NCI-H2029 (cell line): ENCODE data around the gene KCNE3.
"Not testable (repeated sequence)": the region's sequence is repeated elsewhere in the genome, so short reads cannot be mapped to it uniquely, and the experiment has no call there.

Source experiments
- DNase-seq: peaks from one replicate; lab custom pipeline; 2025; lab: John Stamatoyannopoulos, UW

Gene KCNE3

DNA sequence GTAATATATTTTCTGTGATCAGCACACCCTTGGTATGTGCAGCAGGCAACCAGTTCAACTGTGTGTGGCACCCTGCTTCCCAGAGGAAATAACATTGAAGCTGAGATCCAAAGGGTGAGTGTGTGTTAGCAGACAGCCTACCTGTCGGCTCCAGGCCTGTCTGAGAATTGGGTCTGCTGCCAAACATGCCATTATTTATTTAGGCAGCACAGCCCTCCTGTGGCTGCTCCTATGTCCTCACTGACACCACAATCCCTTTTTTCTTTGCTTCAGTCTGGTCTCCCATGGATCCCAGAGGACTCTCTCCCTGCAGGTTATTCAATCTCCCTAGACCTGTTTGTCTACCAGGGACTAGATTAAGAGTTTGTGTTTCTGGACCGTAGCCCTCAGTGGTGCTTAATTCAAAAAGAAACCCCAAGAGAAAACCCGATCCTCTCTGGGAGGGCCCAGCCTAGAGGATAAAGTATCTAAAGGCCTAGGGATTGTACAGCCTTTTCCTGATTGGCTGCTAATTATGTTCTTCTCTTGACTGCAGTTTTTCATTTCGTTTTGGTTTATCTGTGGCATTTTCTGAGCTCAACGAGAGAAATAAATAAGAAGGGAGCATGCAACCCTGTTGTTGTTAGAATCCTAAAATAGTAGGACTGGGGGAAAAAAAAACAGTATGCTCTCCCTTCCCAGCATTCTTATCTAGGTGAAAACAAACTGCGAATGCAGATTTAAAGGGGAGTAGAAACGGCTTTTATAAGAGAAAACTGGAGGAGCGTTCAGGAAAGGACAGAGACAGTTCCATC is 24.1 kb downstream of the KCNE3 start:
- peak; percentile 92 for DNase-seq

DNA sequence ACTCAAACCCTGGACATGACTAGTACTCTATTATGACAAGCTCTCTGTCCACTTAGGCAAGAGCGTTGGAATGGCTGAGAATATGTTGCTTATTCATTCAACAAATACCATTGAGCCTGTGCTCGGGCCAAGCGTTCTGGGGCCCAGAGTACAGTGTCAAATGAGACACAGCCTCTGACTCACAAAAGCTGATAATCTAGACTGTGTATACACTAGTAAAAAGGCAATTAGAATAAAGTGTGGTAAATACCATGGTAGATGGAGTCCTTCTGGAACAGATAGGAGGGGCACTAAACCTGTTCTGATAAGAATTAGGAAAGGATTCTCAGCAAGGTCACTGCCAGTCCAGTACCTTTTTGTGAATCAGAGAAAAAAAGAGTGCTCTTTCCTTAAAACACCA is 24.7 kb downstream of the KCNE3 start:
- no peak for DNase-seq

DNA sequence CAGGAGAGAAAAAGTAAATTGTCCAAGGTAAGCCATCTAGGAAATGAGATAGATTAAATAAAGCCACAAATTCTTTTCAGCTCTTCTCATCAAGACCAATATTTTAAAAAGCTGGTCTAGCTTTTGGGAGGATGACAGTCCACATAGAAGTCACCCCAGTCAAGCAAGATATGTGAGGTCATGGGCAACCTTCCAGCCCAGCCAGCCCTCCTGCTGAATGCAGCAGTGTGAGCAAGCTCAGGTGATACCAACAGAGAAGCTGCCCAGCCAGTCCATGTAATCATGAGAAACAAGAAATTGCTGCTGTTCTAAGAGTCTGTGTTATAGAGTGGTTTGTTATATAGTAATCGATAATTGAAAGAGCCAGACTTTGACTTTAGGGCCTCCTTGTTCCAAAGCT is 28.7 kb downstream of the KCNE3 start:
- no peak for DNase-seq

DNA sequence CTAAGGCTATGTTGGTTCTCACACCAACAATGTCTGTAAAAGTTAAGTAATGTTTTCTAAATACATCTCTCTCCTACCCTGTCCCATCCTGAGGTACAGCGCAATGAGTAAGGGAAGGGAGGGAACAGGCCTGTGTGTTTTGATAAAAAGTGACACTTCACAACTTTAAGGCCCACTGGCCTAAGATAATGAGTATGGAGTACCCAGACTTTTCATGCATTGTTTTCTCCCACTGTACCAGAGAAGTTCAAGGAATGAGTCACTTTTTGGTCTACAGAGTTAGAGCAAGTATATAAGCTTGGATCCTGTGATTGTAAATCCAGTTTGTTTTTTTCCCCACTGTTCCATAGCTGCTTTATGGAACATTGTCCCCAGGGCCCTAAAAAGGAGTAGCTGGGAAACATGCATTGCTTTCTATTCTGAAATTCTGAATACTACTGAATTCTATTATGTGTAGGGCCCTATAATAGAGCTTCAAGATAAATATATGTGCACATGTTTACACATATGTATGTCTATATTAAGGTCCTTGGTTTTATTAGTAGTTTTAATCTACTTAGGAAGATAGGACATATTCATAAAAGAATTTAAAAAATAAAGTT is 29.8 kb downstream of the KCNE3 start:
- no peak for DNase-seq

DNA sequence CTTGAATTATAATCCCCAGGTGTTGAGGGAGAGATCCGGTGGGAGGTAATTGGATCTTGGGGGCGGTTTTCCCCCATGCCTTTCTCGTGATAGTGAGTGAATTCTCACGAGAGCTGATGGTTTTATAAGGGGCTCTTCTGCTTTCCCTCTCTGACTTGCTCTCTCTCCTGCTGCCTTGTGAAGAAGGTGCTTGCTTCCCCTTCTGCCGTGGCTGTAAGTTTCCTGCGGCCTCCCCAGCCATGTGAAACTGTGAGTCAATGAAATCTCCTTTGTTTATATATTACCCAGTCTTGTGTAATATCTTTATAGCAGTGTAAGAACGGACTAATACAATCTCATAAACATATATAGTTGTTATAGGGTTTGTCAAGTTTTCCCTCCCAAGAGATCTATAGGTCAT is 32.8 kb downstream of the KCNE3 start:
- no peak for DNase-seq

DNA sequence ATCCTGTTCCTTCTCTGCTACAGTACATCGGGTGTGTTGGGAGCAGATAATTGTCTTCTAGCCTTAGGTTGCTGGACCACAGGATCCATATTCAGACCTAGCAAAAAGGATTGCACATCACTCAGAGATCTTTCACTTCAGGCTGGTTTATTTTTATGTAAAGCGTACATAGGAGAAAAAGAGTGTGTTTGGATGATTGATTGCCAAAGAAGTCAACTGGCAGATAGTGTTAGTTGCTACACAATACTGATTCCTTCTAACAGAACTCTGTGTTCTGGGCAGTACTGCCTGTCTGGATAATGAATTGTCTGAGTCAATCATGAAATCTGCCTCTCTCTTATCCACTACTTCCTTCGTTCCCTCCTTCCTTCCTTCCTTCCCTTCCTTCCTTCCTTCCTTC is 38.1 kb downstream of the KCNE3 start:
- no peak for DNase-seq

DNA sequence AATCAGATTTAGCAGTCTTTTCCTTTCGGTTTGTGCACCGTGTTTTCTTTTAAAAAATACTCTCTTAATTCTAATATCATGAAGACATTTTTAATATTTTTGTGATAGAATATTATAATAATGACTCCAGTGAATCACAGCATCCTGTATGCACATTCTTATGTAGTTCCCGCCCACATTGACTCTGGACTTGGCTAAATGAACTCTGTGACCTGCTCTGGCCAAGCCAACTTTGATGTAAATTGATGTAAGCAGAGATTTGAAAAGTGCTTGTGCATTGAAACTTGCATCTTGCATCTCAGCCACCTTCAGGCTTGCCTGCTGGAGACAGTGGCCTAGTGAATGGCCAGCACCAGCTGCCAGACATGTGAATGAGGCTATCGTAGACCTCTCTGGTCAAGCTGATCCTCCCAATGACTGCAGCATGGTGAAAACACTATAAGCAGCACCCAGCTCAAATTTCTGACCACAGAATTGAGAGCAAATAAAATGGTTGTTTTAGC is 39.9 kb downstream of the KCNE3 start:
- DNase-seq: no peak

DNA sequence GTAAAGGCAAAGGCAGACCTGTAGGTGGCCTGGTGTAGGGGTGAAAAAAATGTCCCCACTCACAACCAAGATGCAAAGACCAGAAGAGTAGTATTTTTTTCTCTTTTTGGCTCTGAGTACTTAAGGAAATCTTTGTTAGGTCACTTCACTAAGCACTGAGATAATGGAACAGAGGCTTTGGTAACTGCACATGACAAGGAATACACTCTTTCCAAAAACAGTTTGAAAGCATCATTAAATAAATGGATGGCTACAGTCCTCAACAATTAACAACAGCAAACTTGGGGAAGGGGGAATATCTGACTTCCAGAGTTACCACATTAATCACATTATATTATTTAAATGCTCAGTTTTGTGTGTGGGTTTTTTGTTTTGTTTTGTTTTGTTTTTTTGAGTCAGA is 42.2 kb downstream of the KCNE3 start:
- no peak for DNase-seq

DNA sequence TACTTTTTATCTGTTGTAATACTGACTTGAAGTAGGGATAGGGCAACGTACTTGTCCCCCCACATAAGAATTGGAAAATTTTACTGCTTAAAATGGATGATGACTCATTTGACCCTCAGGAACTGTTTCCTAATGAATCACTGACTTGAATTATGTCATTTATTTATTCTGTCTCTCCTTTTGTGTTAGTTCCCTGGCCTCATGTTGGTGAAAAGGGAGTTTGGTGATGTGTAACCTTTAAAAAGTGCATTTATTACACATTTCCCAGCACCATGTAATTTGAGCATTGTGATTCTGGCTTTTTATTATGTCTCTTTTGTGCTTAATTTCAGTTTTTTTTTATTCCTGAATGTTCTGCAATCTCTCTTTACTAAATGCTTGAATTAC is 48.8 kb downstream of the KCNE3 start:
- DNase-seq: peak; percentile 53

DNA sequence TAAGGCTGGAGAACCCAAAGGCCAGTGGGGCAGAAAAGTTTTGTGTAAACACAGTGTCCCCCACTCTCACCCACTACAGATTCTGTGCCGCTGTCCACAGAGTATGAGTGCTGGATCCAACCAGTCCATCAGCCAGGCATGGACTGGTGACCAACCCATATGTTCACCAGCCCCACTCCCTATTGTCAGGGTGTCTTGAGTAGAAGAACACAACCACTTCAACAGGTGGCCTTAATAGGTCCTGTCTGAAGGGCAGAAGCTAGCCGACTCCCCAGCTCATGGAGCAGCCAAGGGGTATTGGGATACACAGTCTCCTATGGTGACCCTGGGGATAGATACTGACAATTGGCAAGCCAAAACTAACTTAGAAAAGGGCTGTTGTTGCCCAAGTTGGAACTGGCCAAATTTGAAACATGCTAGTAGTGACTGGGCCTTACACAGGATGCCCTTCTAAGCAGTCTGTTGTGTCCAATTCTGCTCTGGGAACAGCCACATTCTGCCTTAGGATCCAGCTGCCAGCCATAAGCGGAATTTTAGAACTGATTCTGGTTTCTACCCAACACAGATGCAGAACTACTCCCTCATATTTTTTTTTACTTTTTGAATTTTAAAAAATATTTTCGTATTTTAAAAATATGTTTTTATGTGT is 49.4 kb downstream of the KCNE3 start:
- no peak for DNase-seq

DNA sequence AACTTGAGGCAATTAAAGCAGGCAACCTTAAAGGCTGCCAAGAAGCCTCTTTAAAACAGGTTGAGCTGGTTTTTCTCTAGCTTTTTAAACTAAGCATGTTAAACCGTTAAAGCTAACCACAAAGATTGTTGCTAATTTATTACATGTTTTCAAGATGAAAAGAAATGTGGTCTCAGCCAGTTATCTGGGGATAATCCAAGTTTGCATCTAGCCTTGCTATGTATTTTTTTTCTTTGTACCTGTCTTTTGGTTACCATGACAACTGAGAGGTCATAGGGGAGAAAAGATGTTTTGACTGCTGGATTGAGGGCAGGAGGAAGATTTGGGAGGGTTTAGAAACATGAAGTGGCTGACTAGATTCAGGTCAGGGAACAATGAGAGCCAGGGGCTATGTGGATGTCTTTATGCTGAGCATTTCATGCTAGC is 50.0 kb downstream of the KCNE3 start:
- peak; percentile 69 for DNase-seq

DNA sequence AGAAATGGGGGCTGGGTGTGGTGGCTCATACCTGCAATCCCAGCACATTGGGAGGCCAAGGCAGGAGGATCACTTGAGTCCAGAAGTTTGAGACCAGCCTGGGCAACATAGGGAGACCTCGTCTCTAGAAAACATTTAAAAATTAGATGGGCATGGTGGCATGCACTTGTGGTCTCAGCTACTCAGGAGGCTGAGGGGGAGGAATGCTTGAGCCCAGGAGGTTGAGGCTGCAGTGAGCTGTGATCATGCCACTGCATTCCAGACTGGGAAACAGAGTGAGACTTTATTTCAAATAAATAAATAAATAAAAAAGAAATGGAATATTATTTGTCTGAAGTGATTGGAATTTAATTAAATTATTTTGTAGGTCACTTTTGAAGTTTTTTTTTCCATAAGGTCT is 50.4 kb downstream of the KCNE3 start:
- DNase-seq: not testable (repeated sequence)

DNA sequence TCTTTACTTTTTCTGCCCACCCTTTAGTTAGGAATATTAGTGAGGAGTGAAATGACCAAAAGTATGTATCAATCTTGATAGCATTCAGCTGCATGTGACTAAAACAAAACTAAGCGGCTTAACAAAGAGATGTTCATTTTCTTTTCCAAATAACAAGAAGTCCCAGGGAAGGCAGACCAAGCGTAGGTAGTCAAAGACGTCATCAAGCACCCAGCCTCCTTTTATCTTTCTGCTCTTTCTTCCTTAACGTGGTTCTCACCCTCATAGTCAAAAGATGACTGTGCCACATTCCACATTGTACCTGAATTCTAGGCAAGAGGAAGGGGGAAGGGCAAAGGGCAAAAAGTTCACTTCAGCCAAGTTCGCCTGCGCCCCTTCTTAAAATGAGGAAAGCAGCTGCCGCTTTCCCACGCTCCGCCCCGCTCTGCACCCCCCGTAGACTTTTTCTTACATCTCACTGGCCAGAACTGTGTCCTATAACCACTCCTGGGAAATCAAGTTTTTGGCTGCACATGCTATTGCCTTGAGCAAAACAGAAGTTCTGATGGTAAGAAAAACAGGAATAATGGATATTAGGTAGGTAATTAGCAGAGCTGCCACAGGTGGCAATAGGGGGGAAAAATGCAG is 54.5 kb downstream of the KCNE3 start:
- no peak for DNase-seq

DNA sequence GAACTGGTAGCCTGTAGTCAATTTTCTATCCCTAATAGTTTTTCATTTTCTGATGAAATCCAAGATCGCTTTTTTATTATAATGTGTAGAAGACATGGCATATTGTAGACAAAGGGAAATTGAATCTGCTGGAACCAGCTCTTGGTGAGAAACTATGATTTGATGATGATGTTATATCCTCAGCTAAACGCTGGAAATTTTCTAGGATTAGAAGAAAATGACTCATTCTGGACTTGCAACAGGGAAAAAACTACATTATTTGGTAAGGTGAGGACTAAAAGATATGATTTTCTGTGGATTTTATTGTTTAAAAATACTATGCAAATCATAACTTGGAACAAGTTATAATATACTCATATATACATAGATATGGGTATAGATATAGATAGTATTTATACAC is 55.0 kb downstream of the KCNE3 start:
- no peak for DNase-seq

DNA sequence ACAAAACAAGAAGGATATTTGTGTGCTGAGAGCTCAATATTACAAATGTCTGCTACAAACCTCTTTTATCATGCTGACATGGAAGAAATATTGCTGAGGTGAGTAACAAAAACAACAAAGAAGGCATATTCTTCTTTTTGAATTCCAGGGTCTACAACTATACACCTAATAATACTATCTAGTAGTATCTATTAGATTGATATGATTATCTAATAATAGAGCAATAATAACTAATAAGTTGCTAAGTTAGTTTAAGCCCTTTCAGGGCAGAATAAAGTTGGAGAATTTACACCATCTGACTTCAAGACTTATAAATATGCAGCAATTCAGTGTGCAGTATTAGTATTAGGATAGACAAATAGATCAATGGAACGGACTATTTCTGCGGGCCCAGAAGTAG is 57.7 kb downstream of the KCNE3 start:
- no peak for DNase-seq
